ENCODE measurements around the gene RTP2.

The RTP2 gene

GRCh38 chr3:187665764-187666402, 36.5 kb downstream of the RTP2 start:
- no peak for DNase-seq

GRCh38 chr3:187665010-187665409, 37.3 kb downstream of the RTP2 start:
- no peak for DNase-seq

- DNase-seq: no peak
Measured at GRCh38 chr3:187662848-187663409, 39.4 kb downstream of the RTP2 start.

- no peak for DNase-seq
Measured at GRCh38 chr3:187661267-187661666, 41.1 kb downstream of the RTP2 start.

- no peak for DNase-seq
Measured at GRCh38 chr3:187651282-187651681, 51.1 kb downstream of the RTP2 start.
